Sigmoid colon (tissue), 4 donors: Measurements from ENCODE around the gene ALOX5.

ENCODE experiments used
- CTCF ChIP-seq, 4 experiments: fragments of 450-650 bp in 3 of 4; fragments of 200-600 bp in 1 of 4; IDR thresholded peaks; one replicate each; pipeline ENCODE4 v1.5.1; 2016 to 2019; ENCODE audit warnings: antibody characterized with exemption in 4 of 4, mild to moderate bottlenecking in 3 of 4, moderate library complexity in 2 of 4
- EP300 ChIP-seq, 4 donors: sonication (generic); formaldehyde crosslinking; IDR thresholded peaks; one replicate each; pipeline ENCODE4 v1.6.1; 2017; ENCODE audit warnings: antibody characterized with exemption in 4 of 4
- POLR2A ChIP-seq, 2 donors: fragments of 450-650 bp; IDR thresholded peaks; one replicate each; pipeline ENCODE4 v1.6.1; 2016; ENCODE audit warnings: antibody characterized with exemption in 2 of 2, mild to moderate bottlenecking in 2 of 2, moderate library complexity in 2 of 2
- POLR2AphosphoS5 ChIP-seq, 4 donors: sonication (generic); formaldehyde crosslinking; IDR thresholded peaks; one replicate each; pipeline ENCODE4 v1.6.1; 2017; ENCODE audit warnings: antibody characterized with exemption in 4 of 4

- no peak for TF ChIP-seq CTCF (IDR thresholded peaks at IDR 0.05)
- TF ChIP-seq POLR2AphosphoS5 (IDR thresholded peaks at IDR 0.05) = no peak
- no peak for TF ChIP-seq POLR2A (IDR thresholded peaks at IDR 0.05)
- TF ChIP-seq EP300 (IDR thresholded peaks at IDR 0.05) = no peak
Observed at GRCh38 chr10:45432113-45432512, 58.1 kb downstream of the ALOX5 start.
